Measurements from ENCODE around the gene UBA7. TPM values are rescaled to one million over a fixed set of nuclear protein-coding genes. Genes with fewer than 3 reads are reported as not detected.

Gene UBA7
- total RNA-seq, 1 experiment from 2014 or later: 0.85 TPM

DNA sequence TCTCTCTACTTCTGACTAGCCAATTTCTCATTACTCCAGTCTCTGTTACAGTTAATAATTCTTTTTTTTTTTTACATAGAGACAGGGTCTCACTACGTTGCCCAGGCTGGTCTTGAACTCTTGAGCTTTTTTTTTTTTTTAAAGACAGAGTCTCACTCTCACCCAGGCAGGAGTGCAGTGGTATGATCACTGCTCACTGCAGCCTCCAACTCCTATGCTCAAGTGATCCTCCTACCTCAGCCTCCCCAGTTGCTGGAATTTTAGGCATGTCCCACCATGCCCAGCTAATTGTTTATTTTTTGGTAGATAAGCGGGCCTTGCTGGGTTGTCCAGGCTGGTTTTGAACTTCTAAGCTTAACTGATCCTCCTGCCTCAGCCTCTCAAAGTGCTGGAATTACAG lies 41.0 kb downstream of the UBA7 start:
- Mint-ChIP-seq H3K27me3 (ENCODE audit: low read depth) (no peaks in the 10 kb centered on the region), H3K4me3 (no peak overlapping the region), H3K36me3 (ENCODE audit: insufficient read depth in 1 of 3, low read depth in 3 of 3) (peaks cover 5 to 11% (median 5%) of the 10 kb centered on the region in 3 experiments; a peak in 6 of 7 replicates), H3K27ac (no peak overlapping the region; a peak in 1 of 7 replicates), H3K9me3 (no peaks in the 10 kb centered on the region), H3K4me1 (no peaks in the 10 kb centered on the region)
- H3K23me2 ChIP-seq (ENCODE audit: insufficient read length, low read depth, low read length, poor library complexity, severe bottlenecking): no peaks in the 10 kb centered on the region
- no peak overlapping the region for H3K18ac ChIP-seq (ENCODE audit: insufficient read length, low read depth, low read length)
- no peak overlapping the region for H2AK5ac ChIP-seq (ENCODE audit: insufficient read length, low read length)
- H3K27ac ChIP-seq (ENCODE audit: insufficient read length, low read depth, low read length): no peak overlapping the region
- no peak for DNase-seq
- no peak overlapping the region for H4K91ac ChIP-seq (ENCODE audit: insufficient read length, low read depth, low read length)
- no peak overlapping the region for H4K8ac ChIP-seq (replicated peaks; ENCODE audit: insufficient read length, low read depth, low read length)
- H3K23ac ChIP-seq (ENCODE audit: insufficient read length, low read depth, low read length): no peak overlapping the region
- no peak overlapping the region for H3K56ac ChIP-seq (ENCODE audit: insufficient read length, low read depth, low read length)
- peaks cover 8% of the 10 kb centered on the region; the same call in 1 of the 2 replicates for H3K79me2 ChIP-seq (ENCODE audit: insufficient read depth, low read length)
- H3T11ph ChIP-seq (ENCODE audit: low read length): no peak overlapping the region
- H3K4me1 ChIP-seq (ENCODE audit: insufficient read depth, low read length): no peaks in the 10 kb centered on the region
- no peak overlapping the region for H4K5ac ChIP-seq (ENCODE audit: insufficient read length, low read depth, low read length)
- H3K79me1 ChIP-seq (ENCODE audit: insufficient read depth, low read depth, low read length, poor library complexity, severe bottlenecking): peaks cover 17% of the 10 kb centered on the region
- H3K27me3 ChIP-seq (ENCODE audit: insufficient read depth, low read length): no peaks in the 10 kb centered on the region
- no peak overlapping the region for H2BK20ac ChIP-seq (ENCODE audit: low read depth, low read length, poor library complexity, severe bottlenecking)
- H3K4ac ChIP-seq (ENCODE audit: low read depth, low read length): no peak overlapping the region
- no peaks in the 10 kb centered on the region for H4K20me1 ChIP-seq (ENCODE audit: control insufficient read depth, insufficient read depth, insufficient read length)
- no peak overlapping the region for H3K4me2 ChIP-seq (ENCODE audit: insufficient read depth, insufficient read length, low read length)
- no peaks in the 10 kb centered on the region for H3K9me3 ChIP-seq (ENCODE audit: control insufficient read depth, low read depth, low read length)
- H2BK15ac ChIP-seq (ENCODE audit: low read depth, low read length): no peak overlapping the region
- H2BK5ac ChIP-seq (ENCODE audit: insufficient read length, low read length): no peak overlapping the region
- H3K9ac ChIP-seq (ENCODE audit: extremely low read depth, insufficient read length, low read length): no peak overlapping the region
- TF ChIP-seq, protein P1, sequence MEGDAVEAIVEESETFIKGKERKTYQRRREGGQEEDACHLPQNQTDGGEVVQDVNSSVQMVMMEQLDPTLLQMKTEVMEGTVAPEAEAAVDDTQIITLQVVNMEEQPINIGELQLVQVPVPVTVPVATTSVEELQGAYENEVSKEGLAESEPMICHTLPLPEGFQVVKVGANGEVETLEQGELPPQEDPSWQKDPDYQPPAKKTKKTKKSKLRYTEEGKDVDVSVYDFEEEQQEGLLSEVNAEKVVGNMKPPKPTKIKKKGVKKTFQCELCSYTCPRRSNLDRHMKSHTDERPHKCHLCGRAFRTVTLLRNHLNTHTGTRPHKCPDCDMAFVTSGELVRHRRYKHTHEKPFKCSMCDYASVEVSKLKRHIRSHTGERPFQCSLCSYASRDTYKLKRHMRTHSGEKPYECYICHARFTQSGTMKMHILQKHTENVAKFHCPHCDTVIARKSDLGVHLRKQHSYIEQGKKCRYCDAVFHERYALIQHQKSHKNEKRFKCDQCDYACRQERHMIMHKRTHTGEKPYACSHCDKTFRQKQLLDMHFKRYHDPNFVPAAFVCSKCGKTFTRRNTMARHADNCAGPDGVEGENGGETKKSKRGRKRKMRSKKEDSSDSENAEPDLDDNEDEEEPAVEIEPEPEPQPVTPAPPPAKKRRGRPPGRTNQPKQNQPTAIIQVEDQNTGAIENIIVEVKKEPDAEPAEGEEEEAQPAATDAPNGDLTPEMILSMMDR (conservative IDR thresholded peaks at IDR 0.05): no peak
- no CpG with 5 or more reads among the region's 2 CpGs for WGBS (ENCODE audit: extremely low coverage, insufficient read length, low lambda C conversion rate)
- H2AFZ ChIP-seq (ENCODE audit: low read length): no peak overlapping the region
- H2BK12ac ChIP-seq (ENCODE audit: insufficient read length, low read depth, low read length): no peak overlapping the region
- H3K14ac ChIP-seq (ENCODE audit: insufficient read depth, low read length): no peak overlapping the region
- H2BK120ac ChIP-seq (ENCODE audit: low read depth, low read length, poor library complexity, severe bottlenecking): no peak overlapping the region

All from H9 (cell line).